COLO668 (cell line): ENCODE measurements around the gene RNF114.
"Not testable (repeated sequence)": the region's sequence is repeated elsewhere in the genome, so short reads cannot be mapped to it uniquely, and the experiment has no call there.

ENCODE experiments used
- DNase-seq: peaks from one replicate; lab custom pipeline; 2025; ENCODE audit not compliant: unreplicated experiment; lab: John Stamatoyannopoulos, UW

RNF114 gene

GRCh38 chr20:49936153-49937026 is at the start of gene RNF114:
Gene RNF114 (plus strand): TSS chr20:49936397. CDS start chr20:49936413, 16 bp downstream.
- DNase-seq, result peak; percentile 97

- DNase-seq, result no peak
Observed at GRCh38 chr20:49886571-49887213, 49.5 kb upstream of the RNF114 start.

GRCh38 chr20:49887251-49888211 is 48.7 kb upstream of the RNF114 start:
- no peak for DNase-seq

DNA sequence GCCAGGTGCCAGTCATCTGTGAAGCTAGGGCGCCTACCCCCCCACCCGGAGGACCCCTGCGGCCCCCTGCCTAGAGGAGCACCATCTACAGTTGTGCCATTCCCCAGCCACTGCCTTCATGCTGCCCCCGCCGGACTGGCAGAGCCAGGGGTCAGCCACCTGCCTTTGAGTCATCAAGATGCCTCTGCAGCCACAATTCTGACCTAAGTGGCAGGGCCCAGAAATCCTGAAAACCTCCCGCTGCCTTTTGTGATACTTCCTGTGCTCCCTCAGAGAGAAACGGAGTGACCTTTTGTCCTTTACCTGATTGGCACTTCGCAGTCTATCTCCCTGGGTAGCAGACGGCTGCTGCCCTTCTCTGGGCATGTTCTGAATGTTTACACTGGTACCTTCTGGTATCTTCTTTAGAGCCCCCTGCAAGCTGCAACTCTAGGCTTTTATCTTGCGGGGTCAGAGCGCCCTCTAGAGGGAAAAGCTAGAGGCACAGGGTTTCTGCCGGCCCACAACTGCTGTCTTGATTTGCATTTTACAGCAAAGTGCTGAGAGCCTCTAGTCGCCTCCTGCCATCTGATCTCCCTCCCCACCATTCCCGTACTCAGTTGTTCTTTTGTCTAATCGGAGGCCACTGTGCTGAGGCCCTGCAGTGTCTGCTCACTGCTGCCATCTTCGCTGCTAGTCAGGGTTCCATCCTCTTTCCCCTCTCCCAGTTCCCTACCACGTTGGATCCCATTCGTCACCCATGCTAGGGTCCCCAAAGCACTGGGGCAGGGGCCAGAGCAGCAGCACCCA is 47.8 kb upstream of the RNF114 start:
- DNase-seq, result peak; percentile 57

DNA sequence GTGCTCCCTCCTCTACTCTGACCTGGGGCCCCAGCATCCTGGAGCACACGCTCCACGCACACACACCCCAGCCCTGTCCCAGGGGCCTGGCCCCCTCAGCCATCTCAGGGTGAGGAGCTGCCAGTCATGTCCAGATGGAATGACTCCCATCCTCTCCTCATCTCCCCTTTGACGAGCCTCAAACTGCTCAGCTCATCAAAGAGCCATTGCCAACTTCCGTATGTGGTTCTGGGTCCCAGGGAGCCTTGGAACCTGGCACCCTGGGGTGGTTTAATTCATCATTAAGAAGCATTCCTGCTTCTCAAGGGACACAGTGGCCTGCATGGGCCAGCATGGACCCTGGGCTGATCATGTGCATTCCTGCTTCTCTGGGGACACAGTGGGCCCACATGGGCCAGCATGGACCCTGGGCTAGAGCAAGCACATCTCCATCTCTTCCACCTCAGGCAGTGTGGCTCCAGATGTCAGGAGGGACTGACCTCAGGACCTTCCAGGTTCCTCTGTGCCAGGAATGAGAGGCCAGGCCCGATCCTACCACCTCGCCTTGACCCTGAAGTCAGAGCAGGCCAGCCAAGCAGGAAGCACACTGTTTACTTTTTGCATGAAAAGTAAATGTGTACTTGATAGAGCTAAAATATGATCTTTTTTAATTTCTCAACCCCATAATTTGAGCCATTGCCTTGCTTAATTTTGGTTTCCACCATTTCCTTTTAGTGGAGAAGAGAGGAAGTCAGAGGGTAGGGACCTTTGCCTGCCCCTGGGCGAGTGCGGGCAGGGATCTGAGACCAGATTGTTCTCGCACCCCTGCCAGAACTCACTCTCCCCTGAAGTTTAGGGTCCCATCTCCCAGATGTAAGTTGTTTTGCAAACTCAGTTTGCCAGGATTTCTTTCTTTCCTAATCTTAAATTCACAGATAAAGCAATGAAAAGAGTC is 46.9 kb upstream of the RNF114 start:
- no peak for DNase-seq

GRCh38 chr20:49889935-49890333 is 46.3 kb upstream of the RNF114 start:
- DNase-seq, result peak; percentile 28

GRCh38 chr20:49890471-49891361 is 45.5 kb upstream of the RNF114 start:
- DNase-seq, result no peak

- DNase-seq, result no peak
Observed at GRCh38 chr20:49891476-49892110, 44.6 kb upstream of the RNF114 start.

- DNase-seq, result no peak
Observed at GRCh38 chr20:49892260-49892659, 43.9 kb upstream of the RNF114 start.

DNA sequence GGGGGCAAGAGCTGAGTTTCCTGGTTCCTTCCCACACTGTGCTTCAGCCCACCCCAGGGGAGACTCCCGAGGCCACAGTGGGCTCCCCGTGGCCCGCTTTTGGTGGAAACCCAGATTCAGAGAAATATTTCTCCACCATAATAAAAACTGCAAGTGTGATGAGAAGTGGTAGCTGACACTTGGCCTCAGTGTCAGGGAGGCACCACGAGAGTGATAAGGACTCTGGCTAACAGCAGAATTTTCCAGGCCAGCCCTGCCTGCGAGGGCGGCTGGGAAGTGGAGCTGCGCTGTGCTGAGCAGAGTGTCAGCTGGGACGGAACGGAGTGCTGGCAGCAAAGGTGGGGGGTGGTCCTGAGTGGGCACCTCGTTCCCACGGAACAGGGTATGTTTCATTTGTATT is 43.4 kb upstream of the RNF114 start:
- DNase-seq, result no peak

DNA sequence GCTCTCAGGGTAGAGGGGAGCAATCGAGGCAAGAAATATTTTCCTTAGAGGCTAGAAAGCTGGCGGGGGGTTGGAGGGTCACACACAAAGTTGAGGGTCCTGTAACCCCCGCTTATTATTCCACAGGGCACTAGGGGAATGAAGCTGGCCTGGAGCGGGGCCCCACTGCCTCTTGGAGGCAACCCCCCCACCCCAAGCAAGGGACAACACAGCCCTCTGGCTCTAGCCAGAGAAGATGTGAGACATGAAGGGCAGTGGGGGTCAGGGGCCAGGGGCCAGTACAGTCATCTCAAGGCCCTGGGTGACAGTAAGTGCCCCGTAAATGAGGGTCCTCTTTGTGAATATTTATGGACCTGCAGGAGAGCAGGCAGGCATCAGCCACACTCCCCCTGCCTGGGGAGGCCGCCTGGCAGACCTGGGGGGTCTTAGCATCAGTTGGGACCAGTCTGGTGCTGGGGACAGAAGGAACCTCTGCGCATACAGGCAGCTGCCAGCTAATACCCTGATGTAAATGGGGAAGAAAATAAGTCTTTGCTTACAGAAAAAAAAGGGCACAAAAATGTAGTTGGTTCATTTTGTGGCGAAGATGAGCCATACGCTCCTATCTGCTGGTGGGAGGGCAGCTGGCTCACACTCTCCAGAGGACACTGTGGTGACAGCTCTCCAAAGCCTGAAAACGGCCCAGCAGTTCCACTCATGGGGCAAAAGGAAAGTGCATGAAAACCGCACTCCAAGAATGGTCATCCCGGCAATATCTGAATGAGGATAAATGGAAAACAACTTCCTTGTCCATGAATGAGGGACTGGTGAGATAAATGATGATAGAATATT is 42.7 kb upstream of the RNF114 start:
- no peak for DNase-seq

- DNase-seq, result no peak
Observed at GRCh38 chr20:49894073-49894470, 42.1 kb upstream of the RNF114 start.

GRCh38 chr20:49895474-49896093 is 40.6 kb upstream of the RNF114 start:
- DNase-seq, result not testable (repeated sequence)

DNA sequence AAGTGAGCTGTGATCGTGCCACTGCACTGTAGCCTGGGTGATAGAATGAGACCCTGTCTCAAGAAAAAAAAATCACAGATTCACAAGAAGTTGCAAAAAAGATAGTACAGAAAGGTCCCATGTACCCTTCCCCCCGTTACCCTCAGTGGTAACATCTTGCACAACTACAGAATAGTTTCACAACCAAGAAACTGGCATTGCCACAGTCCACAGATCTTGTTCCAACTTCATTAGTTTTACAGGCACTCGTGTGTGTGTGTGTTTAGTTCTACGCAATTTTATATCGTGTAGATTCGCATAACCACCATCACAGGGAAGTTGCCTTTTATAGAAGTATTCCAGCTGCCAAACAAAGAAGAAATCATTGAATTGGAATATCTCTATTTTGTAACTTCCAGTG is 40.0 kb upstream of the RNF114 start:
- DNase-seq, result no peak

- no peak for DNase-seq
Observed at GRCh38 chr20:49899541-49900383, 36.4 kb upstream of the RNF114 start.

- DNase-seq, result no peak
Observed at GRCh38 chr20:49901588-49901987, 34.6 kb upstream of the RNF114 start.
